Stimulated activated naive B cell treated with anti-CD40 and anti-IgM and Interleukin-4, amounts not matched to agents 10 μg/mL and 1 μg/mL and 100 μg/mL, for 72 hours (primary cell): ENCODE data around the gene TSEN34.
"Not testable (repeated sequence)": the region's sequence is repeated elsewhere in the genome, so short reads cannot be mapped to it uniquely, and the experiment has no call there.

Experiments
- ATAC-seq, 2 donors: fragments of 150-1000 bp; cut with Tn5 transposase; replicated peaks; 2 replicates each; pipeline ENCODE4 v1.10.0; 2021; ENCODE audit warnings: moderate library complexity in 1 of 2
- DNase-seq: peaks from one replicate; pipeline ENCODE4 v3.0.0; 2021
- H3K27ac Mint-ChIP-seq: one replicate; pipeline ENCODE4 v1.8.0; 2022; ENCODE audit warnings: mild to moderate bottlenecking, mixed read lengths
- H3K27me3 Mint-ChIP-seq, 2 donors: one replicate each; pipeline ENCODE4 v1.8.0; 2022; ENCODE audit warnings: mixed read lengths in 2 of 2
- H3K36me3 Mint-ChIP-seq, 2 donors: one replicate each; pipeline ENCODE4 v1.8.0; 2022; ENCODE audit warnings: mixed read lengths in 2 of 2, mild to moderate bottlenecking in 1 of 2
- H3K4me1 Mint-ChIP-seq, 2 donors: one replicate each; pipeline ENCODE4 v1.8.0; 2022; ENCODE audit warnings: mixed read lengths in 2 of 2, mild to moderate bottlenecking in 1 of 2
- H3K4me3 Mint-ChIP-seq, 2 donors: one replicate each; pipeline ENCODE4 v1.8.0; 2022; ENCODE audit warnings: mild to moderate bottlenecking in 2 of 2, mixed read lengths in 2 of 2, moderate library complexity in 1 of 2
- H3K9me3 Mint-ChIP-seq, 2 donors: one replicate each; pipeline ENCODE4 v1.8.0; 2022; ENCODE audit warnings: mixed read lengths in 2 of 2, mild to moderate bottlenecking in 1 of 2

The TSEN34 gene

DNA sequence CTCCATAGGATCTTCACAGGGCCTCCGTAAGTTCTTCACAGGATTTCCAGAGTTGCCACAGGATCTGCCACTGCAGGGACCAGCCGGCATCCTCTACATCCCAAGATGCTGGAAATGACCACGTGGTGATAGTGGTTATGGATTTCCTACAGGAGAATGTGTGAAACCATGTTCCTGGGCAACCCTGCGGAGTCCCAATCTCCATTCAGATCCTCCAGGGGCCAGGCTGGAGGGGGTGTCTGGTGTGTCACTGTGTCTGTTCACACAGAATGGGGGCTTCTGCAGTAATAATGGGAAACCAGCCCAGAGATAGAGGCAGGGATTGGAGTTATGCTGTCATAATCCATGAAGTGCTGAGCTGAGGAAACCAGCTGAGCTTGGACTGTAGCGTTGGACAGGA is 42.8 kb downstream of the TSEN34 start:
- no peak for ATAC-seq
- H3K4me1 Mint-ChIP-seq: peaks cover 4 to 5% of the 10 kb centered on the region in 2 donors
- no peak overlapping the region for H3K4me3 Mint-ChIP-seq
- no peaks in the 10 kb centered on the region for H3K36me3 Mint-ChIP-seq
- H3K9me3 Mint-ChIP-seq: no peaks in the 10 kb centered on the region
- peaks cover 54 to 72% of the 10 kb centered on the region in 2 donors for H3K27me3 Mint-ChIP-seq
- H3K27ac Mint-ChIP-seq: no peak overlapping the region
- no peak for DNase-seq

DNA sequence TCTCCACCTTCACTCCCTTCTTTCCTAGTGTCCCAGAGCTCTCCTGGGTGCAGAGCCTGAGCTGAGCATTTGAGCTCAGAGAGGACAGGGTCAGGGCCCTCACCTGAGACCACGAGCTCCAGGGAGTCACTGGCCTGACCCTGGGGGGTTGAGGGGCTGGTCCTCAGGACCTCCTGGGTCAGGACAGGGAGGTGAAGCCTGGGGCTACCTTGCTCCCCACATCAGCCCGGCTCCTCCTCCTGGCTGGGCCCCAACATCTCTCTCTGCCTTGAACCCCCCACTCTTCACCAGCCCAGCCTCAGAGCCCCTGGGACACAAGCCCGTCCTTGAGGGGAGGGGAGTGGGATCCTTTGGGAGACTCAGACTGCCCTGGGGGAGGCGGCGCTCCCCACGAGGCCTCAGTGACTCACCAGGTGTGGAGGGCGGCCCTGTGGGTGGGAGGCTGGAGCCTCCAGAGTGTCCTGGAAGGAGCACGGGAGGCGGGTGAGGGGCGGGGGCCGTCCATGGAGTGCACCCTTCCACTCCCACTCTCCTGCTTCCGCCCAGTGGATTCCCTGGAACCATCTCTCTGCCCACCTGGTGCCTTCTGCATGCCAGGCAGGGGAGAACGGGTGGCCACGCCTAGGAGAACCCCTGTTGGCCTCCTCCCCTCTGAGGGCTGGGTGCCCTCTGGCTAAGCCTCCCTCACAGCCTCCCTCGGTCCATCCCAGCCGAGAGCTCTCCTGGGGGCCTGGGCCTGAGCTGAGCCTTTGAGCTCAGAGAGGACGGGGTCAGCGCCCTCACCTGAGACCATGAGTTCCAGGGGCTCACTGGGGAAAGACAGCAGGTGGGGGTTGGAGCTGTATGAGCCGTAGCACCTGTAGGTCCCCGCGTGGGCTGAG is 48.6 kb downstream of the TSEN34 start:
- not testable (repeated sequence) for H3K4me1 Mint-ChIP-seq, DNase-seq, H3K36me3 Mint-ChIP-seq, H3K27ac Mint-ChIP-seq, H3K4me3 Mint-ChIP-seq, H3K9me3 Mint-ChIP-seq, ATAC-seq
- H3K27me3 Mint-ChIP-seq: peaks cover 39 to 42% of the 10 kb centered on the region in 2 donors

DNA sequence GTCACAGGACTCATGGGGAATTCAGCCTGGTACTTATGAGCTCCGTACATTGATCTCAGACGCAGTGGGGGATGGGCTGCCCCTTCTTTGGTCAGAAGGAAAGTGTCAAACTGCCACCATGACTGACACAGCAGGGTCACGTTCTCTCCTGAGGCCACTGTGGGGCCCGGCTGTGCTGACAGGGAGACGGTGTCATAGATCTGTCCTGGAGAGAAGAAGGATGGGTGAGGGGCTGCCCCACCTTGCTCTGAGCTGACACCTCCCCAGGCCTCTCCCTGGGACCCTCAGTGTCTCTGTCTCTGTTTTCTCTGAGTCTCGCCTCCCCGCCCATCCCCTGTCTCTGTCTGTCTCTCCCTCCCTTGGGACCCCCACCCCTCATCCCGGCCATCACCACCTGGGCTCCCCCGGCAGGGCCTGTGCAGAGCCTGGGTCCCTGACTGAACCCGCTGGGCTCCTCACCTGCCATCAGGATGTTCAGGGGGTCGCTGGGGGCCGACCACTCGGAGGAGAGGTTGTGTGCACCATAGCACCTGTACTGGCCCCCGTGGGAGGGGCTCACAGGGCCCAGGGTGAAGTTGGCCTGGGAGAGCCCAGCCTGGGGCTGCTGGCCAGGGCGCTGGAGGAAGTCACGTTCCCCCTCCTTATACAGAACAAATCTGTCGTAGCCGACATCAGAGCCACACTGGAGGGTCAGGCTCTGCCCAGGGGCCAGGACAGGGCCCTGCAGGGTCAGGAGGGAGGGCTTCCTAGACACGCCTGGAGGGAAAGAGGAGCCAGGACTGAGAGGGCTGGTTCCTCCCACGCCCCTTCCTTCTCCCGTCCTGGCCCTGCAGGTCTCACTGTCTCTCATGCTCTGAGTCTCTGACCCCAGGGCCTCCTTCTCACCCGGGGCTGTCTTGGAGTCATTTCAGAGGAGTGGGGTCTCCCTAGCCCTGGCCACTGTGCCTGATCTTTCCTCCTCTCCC is 49.5 kb downstream of the TSEN34 start:
- H3K36me3 Mint-ChIP-seq, H3K9me3 Mint-ChIP-seq, H3K4me3 Mint-ChIP-seq, DNase-seq, H3K4me1 Mint-ChIP-seq, ATAC-seq, H3K27ac Mint-ChIP-seq: not testable (repeated sequence)
- H3K27me3 Mint-ChIP-seq: peaks cover 33 to 47% of the 10 kb centered on the region in 2 donors

DNA sequence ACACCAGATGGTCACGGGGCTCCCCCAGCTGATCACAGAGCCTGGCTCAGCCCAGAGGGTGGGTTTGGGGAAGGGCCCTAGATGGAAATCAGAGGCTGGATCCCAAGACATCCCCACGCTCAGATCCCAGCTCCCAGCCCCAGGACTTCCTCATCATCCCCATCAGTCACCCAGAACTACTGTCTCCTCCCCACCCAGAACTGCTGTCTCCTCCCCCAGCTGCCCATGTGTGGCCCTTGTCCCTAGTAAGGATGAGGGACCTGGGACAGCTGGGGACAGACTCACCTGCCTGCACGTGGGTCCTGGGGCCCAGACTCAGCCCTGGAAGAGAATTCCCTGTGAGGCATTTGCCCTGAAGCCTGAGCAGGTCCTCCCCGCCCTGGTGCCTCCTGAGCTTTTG is 51.1 kb downstream of the TSEN34 start:
- not testable (repeated sequence) for ATAC-seq, H3K36me3 Mint-ChIP-seq, H3K27ac Mint-ChIP-seq, H3K4me1 Mint-ChIP-seq, H3K9me3 Mint-ChIP-seq, DNase-seq, H3K4me3 Mint-ChIP-seq
- peaks cover 21 to 52% of the 10 kb centered on the region in 2 donors for H3K27me3 Mint-ChIP-seq

DNA sequence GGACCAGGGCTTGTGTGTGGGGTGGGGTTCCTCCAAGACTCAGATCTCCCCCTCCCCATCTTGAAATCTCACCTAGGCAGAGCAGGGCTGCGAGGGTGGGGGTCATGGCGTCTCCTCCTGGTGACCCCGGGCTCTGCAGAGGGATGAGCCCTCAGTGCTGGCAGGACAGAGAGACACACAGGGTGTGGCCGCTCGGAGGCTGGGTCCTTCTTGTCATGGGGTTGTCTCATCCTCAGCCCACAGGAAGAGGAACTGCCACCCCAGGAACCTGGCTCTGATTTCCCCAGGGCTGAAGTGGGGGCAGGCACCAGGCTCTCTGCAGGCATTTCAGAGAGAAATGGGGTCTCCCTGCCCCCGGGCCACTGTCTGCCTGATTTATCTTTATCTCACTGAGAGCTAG is 51.5 kb downstream of the TSEN34 start, which contains the start of gene LILRA6:
Gene LILRA6, minus strand, starts transcription at position 145 of the 400 bp plus-strand sequence.
- H3K27me3 Mint-ChIP-seq: peaks cover 23 to 54% of the 10 kb centered on the region in 2 donors
- peaks cover 5 to 13% of the 10 kb centered on the region in 2 donors for H3K4me1 Mint-ChIP-seq
- not testable (repeated sequence) for H3K9me3 Mint-ChIP-seq, H3K4me3 Mint-ChIP-seq, DNase-seq, H3K27ac Mint-ChIP-seq, H3K36me3 Mint-ChIP-seq
- ATAC-seq: peak in 1 of 2 donors; percentile 62

DNA sequence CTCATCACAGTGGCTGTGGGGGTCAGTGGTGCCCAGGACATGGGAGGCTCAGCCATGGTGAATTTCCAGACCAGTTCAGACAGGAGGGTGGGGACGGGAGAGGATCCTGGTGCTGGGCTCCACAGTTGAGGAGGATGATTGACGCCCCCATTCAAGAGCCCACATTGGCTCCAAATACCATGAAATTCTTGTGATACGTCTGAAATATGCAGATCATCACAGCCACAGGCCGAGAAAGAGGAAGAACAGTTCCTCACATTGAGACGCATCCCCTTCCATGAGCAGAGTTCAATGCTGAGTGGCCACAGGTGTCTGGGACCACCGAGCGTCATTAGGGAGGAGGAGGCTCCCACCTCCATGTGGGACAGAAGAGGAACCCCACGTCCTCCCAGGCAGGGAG is 52.7 kb downstream of the TSEN34 start:
- Mint-ChIP-seq H3K27me3 (peaks cover 19 to 54% of the 10 kb centered on the region in 2 donors), H3K4me1 (peaks cover 14 to 21% of the 10 kb centered on the region in 2 donors)
- not testable (repeated sequence) for DNase-seq, H3K4me3 Mint-ChIP-seq, H3K36me3 Mint-ChIP-seq, ATAC-seq, H3K27ac Mint-ChIP-seq, H3K9me3 Mint-ChIP-seq
